Panc1 (cell line): Measurements from ENCODE around the gene SLC16A12. TPM values are rescaled to one million over a fixed set of nuclear protein-coding genes. Genes with fewer than 3 reads are reported as not detected.

ENCODE experiments used
- ATAC-seq: fragments of 200-7000 bp; cut with Tn5 transposase; 2 replicates; pipeline ENCODE4 v1.9.1; 2020; ENCODE audit warnings: mild to moderate bottlenecking, moderate library complexity
- BruUV-seq: library from RNA; stranded (reverse); fragments of 400-500 nt; replicated peaks from 2 replicates; lab custom pipeline; 2021; lab: Mats Ljungman, UMichigan
- CTCF ChIA-PET: fragments of 300-600 bp; sonication (Branson Sonifier 250); formaldehyde crosslinking; loops from one replicate; lab custom pipeline; 2022; ENCODE audit warnings: antibody characterized with exemption; lab: Charles Lee
- POLR2A ChIA-PET: fragments of 300-600 bp; sonication (Branson Sonifier 250); formaldehyde crosslinking; loops from one replicate; lab custom pipeline; 2022; ENCODE audit warnings: antibody characterized with exemption; lab: Charles Lee
- DNase-seq: peaks from one replicate; pipeline ENCODE4 v3.0.0-alpha.2; 2010; ENCODE audit warnings: low read depth, low spot score
- H3K27ac ChIP-seq: 2 replicates; pipeline ENCODE4 v1.5.1; 2011; ENCODE audit warnings: mild to moderate bottlenecking, low read length, inconsistent platforms
- H3K27me3 ChIP-seq: fragments of 200-500 bp; sonication (Bioruptor generic); 2 replicates; pipeline ENCODE4 v1.6.0; 2014; ENCODE audit warnings: low read length, inconsistent platforms; ENCODE audit not compliant: control insufficient read depth, insufficient read depth
- H3K36me3 ChIP-seq: fragments of 200-500 bp; sonication (Bioruptor generic); 2 replicates; pipeline ENCODE4 v1.5.1; 2014; ENCODE audit warnings: inconsistent platforms, mild to moderate bottlenecking, low read length, moderate library complexity; ENCODE audit not compliant: control insufficient read depth, insufficient read depth
- H3K4me1 ChIP-seq: 2 replicates; pipeline ENCODE4 v1.5.1; 2011; ENCODE audit warnings: inconsistent platforms, mild to moderate bottlenecking, low read length, moderate library complexity; ENCODE audit not compliant: control insufficient read depth, insufficient read depth
- H3K4me3 ChIP-seq, 2 experiments: 2 replicates each; pipeline ENCODE4 v1.5.1; 2011 to 2012; ENCODE audit warnings: low read depth in 2 of 2, low read length in 2 of 2, mild to moderate bottlenecking in 2 of 2, inconsistent platforms in 1 of 2, moderate library complexity in 1 of 2
- H3K9me3 ChIP-seq: fragments of 200-500 bp; sonication (Bioruptor generic); 2 replicates; pipeline ENCODE4 v1.5.1; 2014; ENCODE audit warnings: low read depth, mild to moderate bottlenecking, inconsistent platforms, low read length, moderate library complexity; ENCODE audit not compliant: control insufficient read depth, insufficient read depth
- CTCF ChIP-seq: fragments of 450-650 bp; IDR thresholded peaks from 2 replicates; pipeline ENCODE4 v1.5.1; 2017; ENCODE audit warnings: mild to moderate bottlenecking
- POLR2AphosphoS5 ChIP-seq: IDR thresholded peaks from 2 replicates; pipeline ENCODE4 v1.6.1; 2012; ENCODE audit warnings: mild to moderate bottlenecking, low read depth, low read length, moderate library complexity
- REST ChIP-seq, 2 experiments: IDR thresholded peaks; 2 replicates each; pipeline ENCODE4 v1.6.1; 2011 to 2012; ENCODE audit warnings: low read depth in 2 of 2, control low read depth in 1 of 2, low read length in 1 of 2, mild to moderate bottlenecking in 1 of 2, moderate library complexity in 1 of 2; ENCODE audit not compliant: insufficient read depth in 1 of 2
- SIN3A ChIP-seq: IDR thresholded peaks from 2 replicates; pipeline ENCODE4 v1.6.1; 2012; ENCODE audit warnings: low read depth, mild to moderate bottlenecking, low read length, moderate library complexity, borderline replicate concordance; ENCODE audit not compliant: insufficient read depth
- TCF7L2 ChIP-seq: IDR thresholded peaks from 2 replicates; pipeline ENCODE4 v1.6.1; 2011; ENCODE audit warnings: mild to moderate bottlenecking, low read depth, low read length, inconsistent platforms
- in situ Hi-C: cut with HindIII; loops from 2 replicates; pipeline ENCODE4 v1.10.0; 2016; ENCODE audit warnings: low sequenced_read_pairs, low pct_unique_long_range_greater_than_20kb
- intact Hi-C: fragments of 100-400 bp; cut with micrococcal nuclease; formaldehyde crosslinking; loops from one replicate; pipeline ENCODE4 v1.10.0; 2022; ENCODE audit not compliant: unreplicated experiment
- total RNA-seq: library from RNA; stranded (reverse); gene quantifications from one replicate; pipeline ENCODE4 v1.2.1, GENCODE V29; 2021; ENCODE audit not compliant: unreplicated experiment

Gene SLC16A12
- total RNA-seq, 1 experiment from 2014 or later: not detected

GRCh38 chr10:89403043-89403442 lies 132.4 kb downstream of the SLC16A12 start:
- Histone ChIP-seq H3K4me1 (no peaks in the 10 kb centered on the region), H3K9me3 (no peaks in the 10 kb centered on the region), H3K27ac (no peak overlapping the region), H3K36me3 (no peaks in the 10 kb centered on the region), H3K27me3 (no peaks in the 10 kb centered on the region), H3K4me3 (no peak overlapping the region)
- BruUV-seq: no TSS peak
- DNase-seq (no peak), ATAC-seq (no peak)
- in situ Hi-C loops (no loop called here), intact Hi-C loops (no loop called here)
- ChIA-PET CTCF (no interaction called here), POLR2A (no interaction called here)
- TF ChIP-seq CTCF: no peak
- no peak for TF ChIP-seq REST (IDR thresholded peaks at IDR 0.05; ENCODE audit: insufficient read depth in 1 of 2, low read depth in 2 of 2, low read length in 1 of 2)
- no peak for TF ChIP-seq SIN3A
- no peak for TF ChIP-seq TCF7L2
- no peak for TF ChIP-seq POLR2AphosphoS5

- no peak for TF ChIP-seq REST (IDR thresholded peaks at IDR 0.05; ENCODE audit: insufficient read depth in 1 of 2, low read depth in 2 of 2, low read length in 1 of 2)
- TF ChIP-seq POLR2AphosphoS5: no peak
- no peak for TF ChIP-seq SIN3A
- no peak for TF ChIP-seq CTCF
- TF ChIP-seq TCF7L2: no peak
- ChIA-PET CTCF (no interaction called here), POLR2A (no interaction called here)
- no peak overlapping the region for H3K4me3 ChIP-seq
- intact Hi-C loops: no loop called here
- no peaks in the 10 kb centered on the region for H3K27me3 ChIP-seq
- BruUV-seq: no TSS peak
- H3K4me1 ChIP-seq: no peaks in the 10 kb centered on the region
- no peaks in the 10 kb centered on the region for H3K36me3 ChIP-seq
- H3K9me3 ChIP-seq: no peaks in the 10 kb centered on the region
- ATAC-seq: no peak
- H3K27ac ChIP-seq: no peak overlapping the region
- in situ Hi-C loops: no loop called here
- DNase-seq: no peak
These were observed 135.4 kb downstream of the SLC16A12 start for GRCh38 chr10:89399956-89400355.
